Mesendoderm (in vitro differentiated cells): ENCODE results near the gene RNU5B-1.

Experiments
- DNase-seq: peaks from one replicate; pipeline ENCODE4 v3.0.0; 2013
- H2AK5ac ChIP-seq: 2 replicates; pipeline ENCODE4 v1.6.1; 2013; ENCODE audit warnings: low read length, inconsistent platforms
- H2BK120ac ChIP-seq: 2 replicates; pipeline ENCODE4 v1.6.1; 2013; ENCODE audit warnings: low read depth, mild to moderate bottlenecking, low read length, moderate library complexity, mixed read lengths
- H2BK15ac ChIP-seq: replicated peaks from 2 replicates; pipeline ENCODE4 v1.6.1; 2013; ENCODE audit warnings: low read depth, mild to moderate bottlenecking, moderate library complexity
- H2BK5ac ChIP-seq: 2 replicates; pipeline ENCODE4 v1.6.1; 2013; ENCODE audit warnings: low read length, inconsistent platforms
- H3K18ac ChIP-seq: 2 replicates; pipeline ENCODE4 v1.6.1; 2013; ENCODE audit warnings: mild to moderate bottlenecking, low read length, mixed read lengths
- H3K23ac ChIP-seq: one replicate; pipeline ENCODE4 v1.6.1; 2013; ENCODE audit warnings: low read length
- H3K27ac ChIP-seq: 2 replicates; pipeline ENCODE4 v1.5.1; 2013; ENCODE audit warnings: low read depth, mild to moderate bottlenecking, inconsistent platforms, low read length, moderate library complexity
- H3K27me3 ChIP-seq: 2 replicates; pipeline ENCODE4 v1.6.1; 2013; ENCODE audit warnings: low read length, control low read depth, mild to moderate bottlenecking, inconsistent platforms; ENCODE audit not compliant: insufficient read depth, poor library complexity
- H3K36me3 ChIP-seq: 2 replicates; pipeline ENCODE4 v1.6.1; 2013; ENCODE audit warnings: low read length, inconsistent platforms; ENCODE audit not compliant: control insufficient read depth, insufficient read depth
- H3K4ac ChIP-seq: one replicate; pipeline ENCODE4 v1.6.1; 2013; ENCODE audit warnings: low read depth, mild to moderate bottlenecking, low read length, moderate library complexity
- H3K4me1 ChIP-seq: 2 replicates; pipeline ENCODE4 v1.6.1; 2013; ENCODE audit warnings: low read depth, low read length, inconsistent platforms; ENCODE audit not compliant: control insufficient read depth
- H3K4me2 ChIP-seq: 2 replicates; pipeline ENCODE4 v1.6.1; 2013; ENCODE audit warnings: low read length
- H3K4me3 ChIP-seq: 2 replicates; pipeline ENCODE4 v1.5.1; 2013; ENCODE audit warnings: mild to moderate bottlenecking, low read length
- H3K56ac ChIP-seq: one replicate; pipeline ENCODE4 v1.6.1; 2013; ENCODE audit warnings: low read length
- H3K79me1 ChIP-seq: 2 replicates; pipeline ENCODE4 v1.6.1; 2013; ENCODE audit warnings: low read length, inconsistent platforms
- H3K79me2 ChIP-seq: 2 replicates; pipeline ENCODE4 v1.6.1; 2013; ENCODE audit warnings: mild to moderate bottlenecking, low read length; ENCODE audit not compliant: control insufficient read depth, insufficient read depth
- H3K9ac ChIP-seq: 2 replicates; pipeline ENCODE4 v1.6.1; 2013; ENCODE audit warnings: low read length, inconsistent platforms
- H4K5ac ChIP-seq: one replicate; pipeline ENCODE4 v1.6.1; 2013; ENCODE audit warnings: low read length
- H4K8ac ChIP-seq: one replicate; pipeline ENCODE4 v1.6.1; 2013; ENCODE audit warnings: low read depth, mild to moderate bottlenecking, control low read depth, low read length, moderate library complexity
- WGBS: extraction: QIAGEN DNeasy Blood & Tissue Kit; methylation state at CpG from one replicate; pipeline ENCODE4 v1.1.7; 2013; ENCODE audit warnings: low lambda C conversion rate, missing lambda C conversion rate; ENCODE audit not compliant: insufficient coverage; ENCODE audit errors: extremely low coverage; 5-methylcytosine and 5-hydroxymethylcytosine counted together

RNU5B-1 gene

DNA sequence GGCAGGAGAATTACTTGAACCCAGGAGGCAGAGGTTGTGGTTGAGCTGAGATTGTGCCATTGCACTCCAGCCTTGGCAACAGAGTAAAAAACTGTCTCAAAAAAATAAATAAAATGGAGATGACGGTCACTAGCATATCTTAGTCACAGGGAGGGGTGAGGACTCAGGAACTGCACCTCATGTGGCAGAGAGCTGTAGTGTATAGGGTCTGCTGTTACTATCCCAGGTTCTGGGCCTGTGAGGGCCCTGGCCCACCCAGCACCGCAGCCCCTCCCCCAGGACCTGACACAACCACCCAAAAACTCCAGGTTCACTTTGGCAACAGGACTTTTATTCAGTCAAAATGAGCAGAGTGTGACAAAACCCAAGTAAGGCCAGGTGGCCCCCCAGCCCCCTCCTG is 22.3 kb downstream of the RNU5B-1 start:
- Histone ChIP-seq H4K5ac (no peak overlapping the region), H3K9ac (no peak overlapping the region), H3K79me2 (no peaks in the 10 kb centered on the region), H3K4ac (no peak overlapping the region), H2BK5ac (no peak overlapping the region), H3K79me1 (no peaks in the 10 kb centered on the region), H2BK15ac (no peak overlapping the region), H4K8ac (no peak overlapping the region), H3K56ac (no peak overlapping the region), H3K4me2 (no peak overlapping the region), H2BK120ac (no peak overlapping the region), H3K23ac (no peak overlapping the region), H3K27me3 (no peaks in the 10 kb centered on the region), H3K36me3 (peaks cover 4% of the 10 kb centered on the region), H3K4me3 (no peak overlapping the region), H3K27ac (no peak overlapping the region), H3K18ac (no peak overlapping the region), H2AK5ac (no peak overlapping the region), H3K4me1 (no peaks in the 10 kb centered on the region)
- DNase-seq = no peak
- no CpG with 5 or more reads among the region's 2 CpGs for WGBS

DNA sequence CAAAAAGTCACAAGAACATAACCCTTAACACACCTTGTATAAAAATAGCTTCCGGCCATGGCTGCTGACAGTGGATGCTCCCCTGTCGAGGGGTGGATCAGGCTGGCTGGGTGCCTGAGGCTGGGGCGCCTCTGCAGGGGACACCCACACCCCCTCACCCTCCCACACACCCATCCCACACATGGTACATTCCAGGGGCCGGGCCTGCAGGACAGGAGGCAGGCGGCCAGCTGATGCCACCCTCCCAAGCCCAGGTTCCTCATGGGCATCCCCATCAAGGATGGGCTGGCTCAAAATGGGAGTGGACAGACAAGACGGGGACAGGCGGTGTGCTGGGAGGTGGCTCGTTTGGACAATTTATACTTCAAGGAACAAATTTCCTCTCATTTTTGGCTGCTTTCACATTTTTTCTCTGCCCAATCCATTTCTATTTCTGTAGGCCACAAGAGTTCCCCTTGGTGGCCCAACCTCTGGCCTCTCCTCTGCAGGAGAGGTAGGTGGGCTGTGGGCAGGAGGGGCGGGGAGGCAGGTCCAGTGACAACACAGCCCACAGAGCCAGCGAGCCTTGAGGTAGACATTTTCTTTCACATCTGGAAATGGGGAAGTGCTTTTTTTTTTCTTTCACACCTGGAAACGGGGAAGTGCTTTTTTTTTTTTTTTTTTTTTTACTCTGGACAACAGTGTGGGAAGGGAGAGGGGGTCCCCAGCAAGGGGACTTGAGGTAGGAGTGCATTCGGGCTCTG is 23.3 kb downstream of the RNU5B-1 start:
- DNase-seq = no peak
- Histone ChIP-seq H3K79me1 (no peaks in the 10 kb centered on the region), H2BK120ac (no peak overlapping the region), H3K4ac (no peak overlapping the region), H3K4me3 (no peak overlapping the region), H2BK5ac (no peak overlapping the region), H3K79me2 (no peaks in the 10 kb centered on the region), H4K8ac (no peak overlapping the region), H2AK5ac (no peak overlapping the region), H3K56ac (no peak overlapping the region), H3K27me3 (no peaks in the 10 kb centered on the region), H3K27ac (no peak overlapping the region), H3K4me1 (no peaks in the 10 kb centered on the region), H3K23ac (peak overlapping the region; percentile 80), H3K4me2 (no peak overlapping the region), H3K36me3 (peaks cover 4% of the 10 kb centered on the region), H3K18ac (no peak overlapping the region), H4K5ac (no peak overlapping the region), H2BK15ac (no peak overlapping the region), H3K9ac (no peak overlapping the region)
- WGBS = no CpG with 5 or more reads among the region's 12 CpGs

DNA sequence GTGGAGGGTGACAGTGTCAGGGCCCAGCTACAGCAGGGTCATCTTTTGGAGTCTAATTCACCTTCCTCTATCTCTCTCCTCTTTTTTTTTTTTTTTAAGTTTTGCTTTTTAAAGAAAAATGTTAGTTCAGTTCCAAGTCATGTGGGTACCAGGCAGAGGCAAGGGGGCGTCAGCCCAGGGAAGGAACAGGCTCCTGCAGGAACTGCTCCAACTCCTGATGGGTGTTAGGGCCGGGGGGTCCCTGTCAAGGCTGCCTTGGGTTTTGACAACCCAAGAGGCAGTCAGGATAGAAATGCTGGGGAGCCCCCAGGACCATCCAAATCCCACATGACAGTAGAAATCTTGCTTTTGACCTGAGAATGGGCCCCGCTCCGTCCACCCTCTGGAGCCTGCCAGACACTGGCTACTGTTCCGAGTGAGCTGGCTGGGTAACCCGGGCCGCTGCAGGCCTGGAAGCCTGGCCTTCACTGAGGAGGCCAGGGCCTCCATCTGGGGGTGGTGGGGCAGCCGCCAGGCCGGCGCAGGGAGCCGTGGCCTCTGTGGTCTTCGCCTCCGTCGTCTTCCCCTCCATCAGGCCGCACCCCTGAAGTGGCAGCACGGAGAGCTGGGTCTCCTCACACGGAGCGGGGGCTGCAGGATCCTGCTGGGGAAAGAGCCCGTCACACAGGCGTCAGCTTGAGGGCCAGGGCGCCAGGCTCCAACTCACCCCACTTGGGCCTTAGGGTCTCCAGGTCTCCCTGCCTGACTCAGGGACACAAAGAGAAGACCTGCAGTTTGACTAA is 24.2 kb downstream of the RNU5B-1 start:
- Histone ChIP-seq H3K4me1 (no peaks in the 10 kb centered on the region), H3K79me2 (no peaks in the 10 kb centered on the region), H2BK15ac (no peak overlapping the region), H3K4me3 (no peak overlapping the region), H3K4ac (no peak overlapping the region), H2BK5ac (no peak overlapping the region), H2BK120ac (no peak overlapping the region), H3K56ac (no peak overlapping the region), H3K9ac (no peak overlapping the region), H4K5ac (no peak overlapping the region), H3K27ac (no peak overlapping the region), H4K8ac (no peak overlapping the region), H2AK5ac (no peak overlapping the region), H3K36me3 (peaks cover 6% of the 10 kb centered on the region), H3K27me3 (no peaks in the 10 kb centered on the region), H3K4me2 (no peak overlapping the region), H3K18ac (no peak overlapping the region), H3K79me1 (no peaks in the 10 kb centered on the region), H3K23ac (no peak overlapping the region)
- WGBS = no CpG with 5 or more reads among the region's 21 CpGs
- no peak for DNase-seq

DNA sequence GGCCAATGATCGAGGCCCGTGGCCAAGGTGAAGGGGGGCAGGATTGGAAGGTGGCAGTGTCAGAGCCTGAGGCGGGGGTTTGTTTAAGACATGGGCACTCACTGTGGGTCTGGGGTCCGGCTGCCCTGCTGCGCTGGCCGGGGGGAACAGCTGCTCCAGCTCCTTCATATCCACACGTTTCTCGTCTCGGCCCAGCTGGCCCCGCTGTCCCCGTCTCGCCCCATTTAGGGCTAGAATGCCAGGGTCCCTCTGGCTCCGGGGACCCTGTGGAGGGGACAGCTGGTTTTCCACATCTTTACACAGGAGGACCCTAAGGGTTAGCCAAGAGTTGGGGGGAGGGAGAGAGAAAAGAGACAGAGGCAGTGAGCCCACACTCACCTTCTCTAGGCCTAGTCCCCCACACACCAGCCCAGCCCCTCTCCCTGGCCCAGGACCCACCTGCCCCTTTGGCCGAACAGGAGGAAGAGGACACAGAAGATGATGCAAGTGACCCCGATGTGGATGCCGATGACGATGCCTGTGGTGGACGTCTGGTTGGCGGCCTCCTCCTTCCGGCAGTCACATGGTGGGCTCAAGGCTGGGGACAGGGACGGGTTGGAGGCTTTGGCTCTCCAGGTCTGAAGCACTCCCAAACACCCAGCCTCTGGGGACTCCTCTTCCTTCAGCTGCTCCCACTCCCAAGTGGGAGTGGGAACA is 25.0 kb downstream of the RNU5B-1 start:
- no peaks in the 10 kb centered on the region for H3K79me1 ChIP-seq
- no peak for DNase-seq
- no peak overlapping the region for H3K18ac ChIP-seq
- H2BK5ac ChIP-seq = no peak overlapping the region
- no peak overlapping the region for H2BK120ac ChIP-seq
- H3K23ac ChIP-seq = no peak overlapping the region
- no peak overlapping the region for H2AK5ac ChIP-seq
- WGBS = no CpG with 5 or more reads among the region's 21 CpGs
- no peak overlapping the region for H2BK15ac ChIP-seq
- H3K4me2 ChIP-seq = no peak overlapping the region
- no peak overlapping the region for H3K4me3 ChIP-seq
- no peaks in the 10 kb centered on the region for H3K27me3 ChIP-seq
- peaks cover 6% of the 10 kb centered on the region for H3K4me1 ChIP-seq
- H3K36me3 ChIP-seq = peaks cover 6% of the 10 kb centered on the region
- H3K9ac ChIP-seq = no peak overlapping the region
- H3K4ac ChIP-seq = no peak overlapping the region
- H3K56ac ChIP-seq = no peak overlapping the region
- H4K5ac ChIP-seq = no peak overlapping the region
- H4K8ac ChIP-seq = no peak overlapping the region
- H3K79me2 ChIP-seq = no peaks in the 10 kb centered on the region
- no peak overlapping the region for H3K27ac ChIP-seq

DNA sequence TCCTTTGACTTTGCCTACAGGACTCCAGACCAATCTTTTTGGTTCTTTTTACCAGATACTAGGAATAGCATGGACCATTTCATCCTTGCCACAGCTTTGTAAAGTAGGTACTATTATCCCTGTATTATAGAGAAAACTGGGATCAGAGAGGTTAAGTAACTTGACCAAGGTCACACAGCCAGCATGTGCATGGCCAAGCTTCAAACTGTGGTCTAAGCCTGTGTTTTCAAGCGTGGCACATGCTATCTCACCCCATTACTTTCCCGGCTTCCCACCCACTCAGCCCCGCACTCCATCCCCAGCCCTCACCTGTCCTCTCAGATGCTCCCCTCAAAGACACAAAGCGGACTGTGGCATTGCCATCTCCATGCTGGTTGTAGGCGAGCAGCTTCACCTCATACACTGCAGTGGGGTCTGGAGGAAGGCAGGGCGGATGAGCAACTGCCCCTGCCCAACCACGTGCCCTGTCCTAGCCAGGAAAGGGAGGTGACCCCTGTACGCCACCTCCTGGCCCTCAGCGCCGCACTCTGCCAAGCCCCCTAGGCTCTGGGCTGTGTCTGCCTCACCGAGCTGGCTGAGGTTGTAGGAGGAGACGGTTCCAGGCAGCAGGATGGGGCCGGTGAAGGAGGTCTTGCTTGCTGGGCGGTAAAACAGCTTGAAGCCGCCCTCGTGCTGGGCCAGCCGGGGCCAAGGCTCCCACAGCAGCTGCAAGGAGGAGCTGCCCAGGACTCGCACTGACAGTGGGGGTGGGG is 25.7 kb downstream of the RNU5B-1 start:
- WGBS = no CpG with 5 or more reads among the region's 18 CpGs
- Histone ChIP-seq H3K4me3 (no peak overlapping the region), H4K5ac (no peak overlapping the region), H2AK5ac (no peak overlapping the region), H2BK5ac (no peak overlapping the region), H3K18ac (no peak overlapping the region), H2BK15ac (no peak overlapping the region), H3K4me1 (peaks cover 12% of the 10 kb centered on the region), H2BK120ac (no peak overlapping the region), H3K56ac (no peak overlapping the region), H3K79me1 (peaks cover 3% of the 10 kb centered on the region), H4K8ac (no peak overlapping the region), H3K4me2 (no peak overlapping the region), H3K27ac (no peak overlapping the region), H3K36me3 (peaks cover 6% of the 10 kb centered on the region), H3K4ac (no peak overlapping the region), H3K27me3 (no peaks in the 10 kb centered on the region), H3K9ac (no peak overlapping the region), H3K23ac (no peak overlapping the region), H3K79me2 (peaks cover under 1% of the 10 kb centered on the region)
- DNase-seq = no peak
